ENCODE data around the gene PAPPA2. TPM values are rescaled to one million over a fixed set of nuclear protein-coding genes. Genes with fewer than 3 reads are reported as not detected.

PAPPA2 gene
- total RNA-seq, 4 donors from 2014 or later: 0.75 to 17.5 (median 1.3) TPM

DNA sequence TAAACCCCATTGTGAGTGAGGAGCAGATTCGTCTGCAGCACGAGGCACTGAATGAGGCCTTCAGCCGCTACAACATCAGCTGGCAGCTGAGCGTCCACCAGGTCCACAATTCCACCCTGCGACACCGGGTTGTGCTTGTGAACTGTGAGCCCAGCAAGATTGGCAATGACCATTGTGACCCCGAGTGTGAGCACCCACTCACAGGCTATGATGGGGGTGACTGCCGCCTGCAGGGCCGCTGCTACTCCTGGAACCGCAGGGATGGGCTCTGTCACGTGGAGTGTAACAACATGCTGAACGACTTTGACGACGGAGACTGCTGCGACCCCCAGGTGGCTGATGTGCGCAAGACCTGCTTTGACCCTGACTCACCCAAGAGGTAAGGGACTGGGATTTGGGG is 132.2 kb downstream of the PAPPA2 start:
- TF ChIP-seq, protein P1, sequence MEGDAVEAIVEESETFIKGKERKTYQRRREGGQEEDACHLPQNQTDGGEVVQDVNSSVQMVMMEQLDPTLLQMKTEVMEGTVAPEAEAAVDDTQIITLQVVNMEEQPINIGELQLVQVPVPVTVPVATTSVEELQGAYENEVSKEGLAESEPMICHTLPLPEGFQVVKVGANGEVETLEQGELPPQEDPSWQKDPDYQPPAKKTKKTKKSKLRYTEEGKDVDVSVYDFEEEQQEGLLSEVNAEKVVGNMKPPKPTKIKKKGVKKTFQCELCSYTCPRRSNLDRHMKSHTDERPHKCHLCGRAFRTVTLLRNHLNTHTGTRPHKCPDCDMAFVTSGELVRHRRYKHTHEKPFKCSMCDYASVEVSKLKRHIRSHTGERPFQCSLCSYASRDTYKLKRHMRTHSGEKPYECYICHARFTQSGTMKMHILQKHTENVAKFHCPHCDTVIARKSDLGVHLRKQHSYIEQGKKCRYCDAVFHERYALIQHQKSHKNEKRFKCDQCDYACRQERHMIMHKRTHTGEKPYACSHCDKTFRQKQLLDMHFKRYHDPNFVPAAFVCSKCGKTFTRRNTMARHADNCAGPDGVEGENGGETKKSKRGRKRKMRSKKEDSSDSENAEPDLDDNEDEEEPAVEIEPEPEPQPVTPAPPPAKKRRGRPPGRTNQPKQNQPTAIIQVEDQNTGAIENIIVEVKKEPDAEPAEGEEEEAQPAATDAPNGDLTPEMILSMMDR (IDR thresholded peaks at IDR 0.05; ENCODE audit: low read depth): no peak

DNA sequence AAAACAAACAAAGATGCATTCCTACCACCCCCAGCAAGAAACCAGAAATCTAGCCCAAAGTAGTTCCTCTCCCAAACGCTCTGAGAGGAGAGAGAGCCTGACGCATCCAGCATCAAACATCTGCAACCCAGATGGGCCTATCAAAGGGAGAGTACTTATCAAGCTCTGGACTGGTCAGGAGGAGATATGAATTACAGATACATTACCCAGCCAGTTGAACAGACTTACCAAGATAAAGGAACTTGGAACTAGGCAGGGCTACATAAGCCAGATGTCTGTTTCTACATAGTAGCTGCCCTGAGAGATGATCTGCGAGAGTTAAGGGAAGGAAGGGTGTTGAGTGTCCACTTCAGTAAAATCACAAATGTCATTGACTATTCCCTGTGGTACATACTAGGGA is 138.4 kb downstream of the PAPPA2 start:
- TF ChIP-seq, protein P1 (IDR thresholded peaks at IDR 0.05; ENCODE audit: low read depth): no peak

- TF ChIP-seq, protein P1 (IDR thresholded peaks at IDR 0.05; ENCODE audit: low read depth): no peak
These were observed 139.5 kb downstream of the PAPPA2 start for GRCh38 chr1:176602388-176603004.

GRCh38 chr1:176603696-176604095 is 140.7 kb downstream of the PAPPA2 start:
- TF ChIP-seq, protein P1 (IDR thresholded peaks at IDR 0.05; ENCODE audit: low read depth): no peak

- TF ChIP-seq, protein P1 (IDR thresholded peaks at IDR 0.05; ENCODE audit: low read depth): no peak
These were observed 141.5 kb downstream of the PAPPA2 start for GRCh38 chr1:176604461-176604860.

GRCh38 chr1:176605176-176605575 is 142.2 kb downstream of the PAPPA2 start:
- TF ChIP-seq, protein P1 (IDR thresholded peaks at IDR 0.05; ENCODE audit: low read depth): no peak

DNA sequence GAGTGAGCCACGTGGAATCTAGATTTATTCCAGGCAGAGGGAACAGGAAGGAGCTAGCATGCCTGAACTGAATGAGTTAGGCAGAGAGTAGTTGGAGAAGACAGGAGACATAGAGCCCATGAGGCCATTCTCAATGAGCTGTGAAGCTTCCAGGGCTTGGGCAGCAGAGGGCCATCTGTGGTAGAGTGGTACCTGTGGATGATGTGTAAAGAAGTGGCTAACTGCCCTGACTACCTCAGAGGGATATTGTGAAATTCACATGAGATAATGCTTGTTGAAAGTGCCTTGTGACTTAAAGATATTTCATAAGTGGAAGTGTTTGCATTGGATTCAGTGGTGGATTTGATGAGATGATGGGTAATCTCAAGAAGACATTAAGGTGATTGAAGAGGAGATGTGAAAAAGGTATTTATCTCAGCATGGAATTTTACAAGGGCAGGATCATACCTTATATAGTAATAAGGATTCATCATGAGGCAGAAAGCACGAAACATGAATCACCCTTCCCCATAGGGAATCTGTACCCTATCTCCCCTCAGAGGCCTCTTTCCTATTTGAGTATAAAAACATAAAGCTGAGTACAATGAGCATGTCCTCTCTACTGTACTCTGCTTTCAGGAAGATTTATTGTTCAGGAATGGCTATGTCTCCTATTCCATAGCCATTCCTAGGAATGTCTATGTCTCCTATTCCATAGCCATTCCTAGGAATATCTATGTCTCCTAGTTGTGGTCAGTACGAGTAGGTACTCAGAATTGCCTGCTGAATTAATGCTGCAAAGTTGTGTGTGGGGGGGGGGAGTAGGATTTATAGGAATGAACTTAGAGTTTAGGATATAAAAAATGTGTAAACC is 146.8 kb downstream of the PAPPA2 start:
- TF ChIP-seq, protein P1 (IDR thresholded peaks at IDR 0.05; ENCODE audit: low read depth): no peak
